HepG2 (cell line): ENCODE results near the gene C2CD2. TPM values are rescaled to one million over a fixed set of nuclear protein-coding genes. Genes with fewer than 3 reads are reported as not detected.

Experiments used
- ATAC-seq: fragments of 200-7000 bp; cut with Tn5 transposase; 3 replicates; pipeline ENCODE4 v1.9.1; 2020; ENCODE audit warnings: mild to moderate bottlenecking, moderate library complexity
- BruUV-seq: library from RNA; stranded (reverse); fragments of 400-500 nt; replicated peaks from 2 replicates; lab custom pipeline; 2021; lab: Mats Ljungman, UMichigan
- CTCF ChIA-PET: fragments of 300-600 bp; formaldehyde crosslinking; extraction: SDS; loops from one replicate; lab custom pipeline; 2021; ENCODE audit warnings: low total read pairs, inconsistent platforms, low intra/inter-chr PET ratio; lab: Yijun Ruan, JAX
- POLR2A ChIA-PET: fragments of 350-600 bp; sonication (Branson Sonifier 250); formaldehyde crosslinking; loops from one replicate; lab custom pipeline; 2020; ENCODE audit warnings: antibody characterized with exemption, inconsistent platforms; lab: Yijun Ruan, JAX
- DNase-seq: peaks from one replicate; pipeline ENCODE4 v3.0.0-alpha.2; 2015; ENCODE audit warnings: low spot score
- FAIRE-seq: peaks from 3 replicates; lab custom pipeline; 2011; peaks lifted over from hg19 to GRCh38; lab: Jason Lieb, UNC
- H2AFZ ChIP-seq: one replicate; pipeline ENCODE4 v1.6.1; 2011; ENCODE audit warnings: low read length, inconsistent platforms
- H3K27ac ChIP-seq: fragments of 300-600 bp; 3 replicates; pipeline ENCODE4 v1.8.0; 2011; ENCODE audit warnings: mixed run types, mild to moderate bottlenecking, mixed read lengths, low read length, inconsistent platforms; ENCODE audit not compliant: insufficient read depth; ENCODE audit errors: extremely low read length
- H3K27me3 ChIP-seq, 2 experiments: fragments of 200-600 bp in 1 of 2; 2 replicates in 1 of 2; 3 replicates in 1 of 2; pipeline versions ENCODE4 v1.6.0 to v1.8.0; 2011; ENCODE audit warnings: low read length in 2 of 2, mild to moderate bottlenecking in 2 of 2, moderate library complexity in 2 of 2, inconsistent platforms in 1 of 2; ENCODE audit not compliant: insufficient read depth in 2 of 2, control insufficient read depth in 1 of 2
- H3K36me3 ChIP-seq, 2 experiments: fragments of 200-600 bp in 1 of 2; replicated peaks in 1 of 2; 2 replicates in 1 of 2; 3 replicates in 1 of 2; pipeline versions ENCODE4 v1.5.1 to v1.8.0; 2011; ENCODE audit warnings: low read length in 2 of 2, inconsistent platforms in 1 of 2; ENCODE audit not compliant: insufficient read depth in 2 of 2, control insufficient read depth in 1 of 2
- H3K4me1 ChIP-seq: 2 replicates; pipeline ENCODE4 v1.5.1; 2012; ENCODE audit warnings: low read length, inconsistent platforms; ENCODE audit not compliant: insufficient read depth
- H3K4me2 ChIP-seq: 2 replicates; pipeline ENCODE4 v1.6.0; 2011; ENCODE audit warnings: low read depth, low read length, inconsistent platforms
- H3K4me3 ChIP-seq, 3 experiments: fragments of 200-600 bp in 1 of 3; sonication (generic), shearing (Covaris generic) in 1 of 3; replicated peaks in 1 of 3; 2 replicates each; pipeline ENCODE4 v1.5.1; 2011 to 2016; ENCODE audit warnings: low read length in 3 of 3, inconsistent platforms in 2 of 3, low read depth in 2 of 3, mild to moderate bottlenecking in 2 of 3, control low read depth in 1 of 3, mixed read lengths in 1 of 3; ENCODE audit not compliant: insufficient read depth in 1 of 3
- H3K79me2 ChIP-seq: one replicate; pipeline ENCODE4 v1.6.1; 2011; ENCODE audit warnings: low read length, inconsistent platforms; ENCODE audit not compliant: insufficient read depth
- H3K9ac ChIP-seq: 2 replicates; pipeline ENCODE4 v1.6.0; 2011; ENCODE audit warnings: mild to moderate bottlenecking, low read depth, low read length, inconsistent platforms; ENCODE audit not compliant: insufficient read depth
- H3K9me3 ChIP-seq: 2 replicates; pipeline ENCODE4 v1.5.1; 2012; ENCODE audit warnings: mild to moderate bottlenecking, low read length
- H4K20me1 ChIP-seq: 2 replicates; pipeline ENCODE4 v1.6.0; 2011; ENCODE audit warnings: inconsistent platforms, mild to moderate bottlenecking, low read length, moderate library complexity; ENCODE audit not compliant: insufficient read depth
- DR1 ChIP-seq: sonication (generic); formaldehyde crosslinking; IDR thresholded peaks from 2 replicates; pipeline ENCODE4 v1.8.0; 2021; ENCODE audit warnings: mild to moderate bottlenecking, missing genetic modification reagents, inconsistent platforms
- ELF3 ChIP-seq: IDR thresholded peaks from 2 replicates; pipeline ENCODE4 v1.6.1; 2016; ENCODE audit warnings: missing genetic modification reagents, missing compliant biosample characterization
- FOXP4 ChIP-seq: sonication (generic); formaldehyde crosslinking; IDR thresholded peaks from 2 replicates; pipeline ENCODE4 v1.4.0; 2020; ENCODE audit warnings: missing genetic modification reagents
- MZF1 ChIP-seq: sonication (generic); formaldehyde crosslinking; IDR thresholded peaks from 2 replicates; pipeline ENCODE4 v1.8.1; 2023; ENCODE audit warnings: mild to moderate bottlenecking, missing genetic modification reagents, borderline replicate concordance
- RXRB ChIP-seq: IDR thresholded peaks from 2 replicates; pipeline ENCODE4 v1.6.1; 2016; ENCODE audit warnings: borderline replicate concordance, missing genetic modification reagents, missing compliant biosample characterization
- SMYD3 ChIP-seq: sonication (generic); formaldehyde crosslinking; IDR thresholded peaks from 2 replicates; pipeline ENCODE4 v1.8.1; 2023; ENCODE audit warnings: mild to moderate bottlenecking, missing genetic modification reagents
- THYN1 ChIP-seq: sonication (generic); formaldehyde crosslinking; IDR thresholded peaks from 2 replicates; pipeline ENCODE4 v1.8.1; 2023; ENCODE audit warnings: low read depth, mild to moderate bottlenecking, moderate library complexity, missing genetic modification reagents, borderline replicate concordance
- ZNF30 ChIP-seq: sonication (generic); formaldehyde crosslinking; IDR thresholded peaks from 2 replicates; pipeline ENCODE4 v1.5.0; 2020; ENCODE audit warnings: mild to moderate bottlenecking, missing genetic modification reagents
- ZNF343 ChIP-seq: sonication (generic); formaldehyde crosslinking; IDR thresholded peaks from 2 replicates; pipeline ENCODE4 v1.4.0; 2020; ENCODE audit warnings: mild to moderate bottlenecking, missing genetic modification reagents
- ZNF549 ChIP-seq: sonication (generic); formaldehyde crosslinking; IDR thresholded peaks from 2 replicates; pipeline ENCODE4 v1.5.0; 2020; ENCODE audit warnings: missing genetic modification reagents
- ZNF766 ChIP-seq: sonication (generic); formaldehyde crosslinking; IDR thresholded peaks from 2 replicates; pipeline ENCODE4 v1.5.0; 2020; ENCODE audit warnings: missing genetic modification reagents, borderline replicate concordance
- ZNF772 ChIP-seq: sonication (generic); formaldehyde crosslinking; IDR thresholded peaks from 2 replicates; pipeline ENCODE4 v1.5.0; 2020; ENCODE audit warnings: mild to moderate bottlenecking, missing genetic modification reagents
- WGBS: methylation state at CpG from one replicate; pipeline ENCODE4 v1.1.6; 2017; ENCODE audit warnings: low lambda C conversion rate; 5-methylcytosine and 5-hydroxymethylcytosine counted together
- in situ Hi-C: cut with HindIII; loops from 2 replicates; pipeline ENCODE4 v1.10.0; 2017; ENCODE audit warnings: low pct_unique_long_range_greater_than_20kb; ENCODE audit not compliant: extremely low pct_ligation_motif_present
- intact Hi-C: fragments of 100-400 bp; cut with micrococcal nuclease; formaldehyde crosslinking; loops from one replicate; pipeline ENCODE4 v1.10.0; 2022; ENCODE audit not compliant: unreplicated experiment
- polyA plus RNA-seq, 8 experiments: library from polyadenylated mRNA; depleted of rRNA in 3 of 8; stranded (reverse) in 7 of 8; unstranded in 1 of 8; fragments of >200 nt; fragmentation: Illumina TruSeq in 4 of 8; extraction: Trizol in 4 of 8; gene quantifications; 2 replicates each; pipeline versions ENCODE4 v1.2.1 to v1.2.3, GENCODE V29; 2011 to 2016; ENCODE audit warnings: low read depth in 4 of 8, missing spikeins in 1 of 8, mixed read lengths in 1 of 8; ENCODE audit not compliant: insufficient read depth in 1 of 8
- total RNA-seq, 5 experiments: library from RNA; depleted of rRNA; stranded (reverse); fragments of >200 nt; fragmentation: Illumina TruSeq; extraction: Trizol; gene quantifications; 2 replicates each; pipeline ENCODE4 v1.2.3, GENCODE V29; 2016; ENCODE audit warnings: low read depth in 1 of 5
- TF ChIP-seq, protein P1 (sequence below): sonication (generic); formaldehyde crosslinking; IDR thresholded peaks from 2 replicates; pipeline ENCODE4 v1.4.0; 2020; ENCODE audit warnings: missing genetic modification reagents, borderline replicate concordance
- TF ChIP-seq, protein P2 (sequence below): sonication (generic); formaldehyde crosslinking; IDR thresholded peaks from 2 replicates; pipeline ENCODE4 v1.8.0; 2022; ENCODE audit warnings: missing genetic modification reagents, mild to moderate bottlenecking, inconsistent platforms, borderline replicate concordance

Gene C2CD2
- total and polyA plus RNA-seq, 2 of the 13 experiments (the other 11 are each of a cell fraction or from before 2014, with no cell fraction given), result 12.5 to 19.7 TPM

DNA sequence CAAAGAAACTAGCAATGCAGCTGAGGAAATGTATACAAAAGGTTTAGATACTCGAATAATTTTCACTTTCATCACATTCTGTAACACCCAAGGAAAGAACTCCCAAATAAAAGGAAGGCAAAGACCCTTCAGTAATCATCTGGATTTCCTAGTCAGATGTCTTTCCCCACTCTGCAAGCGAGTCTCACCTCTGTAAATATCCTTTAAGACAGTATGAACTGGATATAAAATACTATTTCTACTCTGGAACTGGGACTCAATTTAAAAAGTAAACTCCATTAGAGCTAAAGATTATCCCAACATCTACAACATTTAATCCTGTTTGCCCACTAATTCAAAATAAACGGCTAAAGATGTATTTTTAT is 27.0 kb downstream of the C2CD2 start (continued):
- no peak for TF ChIP-seq FOXP4 (CRISPR knock-in tag)
- no peak for TF ChIP-seq ZNF766
- TF ChIP-seq ZNF772 (CRISPR knock-in tag), result no peak
- TF ChIP-seq ZNF30, result no peak
- no peak for TF ChIP-seq ZNF343 (CRISPR knock-in tag)
- no peak for TF ChIP-seq ZNF549 (CRISPR knock-in tag)
- TF ChIP-seq, all 625 proteins: peak for 0

DNA sequence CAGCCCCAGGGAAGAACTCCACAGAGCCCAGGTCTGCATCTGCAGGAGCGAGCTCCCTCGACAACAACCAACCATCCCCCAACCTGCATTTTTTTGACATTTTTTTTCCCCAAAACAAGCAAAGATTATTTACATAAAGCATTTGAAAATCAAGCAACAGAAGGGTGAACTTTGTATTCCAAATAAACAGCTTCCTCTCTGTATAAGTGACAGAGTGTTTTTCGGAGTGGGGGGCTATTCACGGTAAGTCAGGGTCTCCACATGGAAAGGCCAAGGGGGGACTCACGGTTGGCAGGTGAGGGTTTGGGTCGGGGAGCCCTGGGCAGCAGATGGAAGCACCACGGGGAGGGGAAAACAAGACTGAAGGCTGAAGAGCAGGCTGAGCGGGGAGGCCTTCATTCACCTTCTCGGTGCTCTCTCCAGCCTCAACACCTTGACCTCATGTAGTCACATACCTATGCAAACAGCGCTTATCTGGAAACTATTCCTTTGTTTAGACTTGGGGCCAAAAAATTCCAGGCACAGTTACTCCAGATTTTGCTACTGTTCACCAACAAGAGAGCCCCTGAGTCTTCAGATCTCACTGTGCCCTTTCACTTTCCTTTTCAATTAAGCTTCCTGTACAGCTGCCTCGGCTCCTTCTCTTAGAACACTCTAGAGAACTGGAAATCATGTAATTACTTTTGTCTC is 27.6 kb downstream of the C2CD2 start:
- peak; percentile 87 for ATAC-seq
- in situ Hi-C loops (no loop called here), intact Hi-C loops (no loop called here)
- peak; percentile 60 for DNase-seq
- peak overlapping the region; percentile 94 for H3K27ac ChIP-seq
- peak overlapping the region; percentile 82 for H3K9ac ChIP-seq
- no TSS peak for BruUV-seq
- no peak overlapping the region for H2AFZ ChIP-seq
- H3K27me3 ChIP-seq, result no peaks in the 10 kb centered on the region
- H3K36me3 ChIP-seq, result no peaks in the 10 kb centered on the region; a peak in 1 of 5 replicates
- peak; percentile 64 for FAIRE-seq
- 2% methylated on average over 7 of the region's 11 CpGs for WGBS
- H3K9me3 ChIP-seq, result no peaks in the 10 kb centered on the region
- H3K4me3 ChIP-seq, result peak overlapping the region; percentile 41 to 71 (median 65)
- CTCF ChIA-PET, result no interaction called here
- POLR2A ChIA-PET, result interaction anchor here (0.8 to 2.8 kb wide), 15 partner anchors 8 to 459 kb away, joined by 3 to 16 read pairs (median 3); partner anchors contain the start of genes PRDM15 and ZBTB21
- peaks cover 1% of the 10 kb centered on the region for H3K79me2 ChIP-seq
- no peaks in the 10 kb centered on the region for H4K20me1 ChIP-seq
- peaks cover 56% of the 10 kb centered on the region for H3K4me1 ChIP-seq
- peak overlapping the region; percentile 97 for H3K4me2 ChIP-seq
- TF ChIP-seq DR1 (CRISPR knock-in tag) (no peak), MZF1 (CRISPR knock-in tag) (no peak), RXRB (CRISPR knock-in tag) (peak; percentile 22; the same call in 1 of the 2 replicates), ELF3 (0 out of 2 replicates have a peak, but pooled peaks have one; percentile 10), THYN1 (CRISPR knock-in tag) (0 out of 2 replicates have a peak, but pooled peaks have one; percentile 60), SMYD3 (CRISPR knock-in tag) (0 out of 2 replicates have a peak, but pooled peaks have one; percentile 50)
- TF ChIP-seq, protein P1, sequence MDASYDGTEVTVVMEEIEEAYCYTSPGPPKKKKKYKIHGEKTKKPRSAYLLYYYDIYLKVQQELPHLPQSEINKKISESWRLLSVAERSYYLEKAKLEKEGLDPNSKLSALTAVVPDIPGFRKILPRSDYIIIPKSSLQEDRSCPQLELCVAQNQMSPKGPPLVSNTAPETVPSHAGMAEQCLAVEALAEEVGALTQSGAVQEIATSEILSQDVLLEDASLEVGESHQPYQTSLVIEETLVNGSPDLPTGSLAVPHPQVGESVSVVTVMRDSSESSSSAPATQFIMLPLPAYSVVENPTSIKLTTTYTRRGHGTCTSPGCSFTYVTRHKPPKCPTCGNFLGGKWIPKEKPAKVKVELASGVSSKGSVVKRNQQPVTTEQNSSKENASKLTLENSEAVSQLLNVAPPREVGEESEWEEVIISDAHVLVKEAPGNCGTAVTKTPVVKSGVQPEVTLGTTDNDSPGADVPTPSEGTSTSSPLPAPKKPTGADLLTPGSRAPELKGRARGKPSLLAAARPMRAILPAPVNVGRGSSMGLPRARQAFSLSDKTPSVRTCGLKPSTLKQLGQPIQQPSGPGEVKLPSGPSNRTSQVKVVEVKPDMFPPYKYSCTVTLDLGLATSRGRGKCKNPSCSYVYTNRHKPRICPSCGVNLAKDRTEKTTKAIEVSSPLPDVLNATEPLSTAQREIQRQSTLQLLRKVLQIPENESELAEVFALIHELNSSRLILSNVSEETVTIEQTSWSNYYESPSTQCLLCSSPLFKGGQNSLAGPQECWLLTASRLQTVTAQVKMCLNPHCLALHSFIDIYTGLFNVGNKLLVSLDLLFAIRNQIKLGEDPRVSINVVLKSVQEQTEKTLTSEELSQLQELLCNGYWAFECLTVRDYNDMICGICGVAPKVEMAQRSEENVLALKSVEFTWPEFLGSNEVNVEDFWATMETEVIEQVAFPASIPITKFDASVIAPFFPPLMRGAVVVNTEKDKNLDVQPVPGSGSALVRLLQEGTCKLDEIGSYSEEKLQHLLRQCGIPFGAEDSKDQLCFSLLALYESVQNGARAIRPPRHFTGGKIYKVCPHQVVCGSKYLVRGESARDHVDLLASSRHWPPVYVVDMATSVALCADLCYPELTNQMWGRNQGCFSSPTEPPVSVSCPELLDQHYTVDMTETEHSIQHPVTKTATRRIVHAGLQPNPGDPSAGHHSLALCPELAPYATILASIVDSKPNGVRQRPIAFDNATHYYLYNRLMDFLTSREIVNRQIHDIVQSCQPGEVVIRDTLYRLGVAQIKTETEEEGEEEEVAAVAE, result 0 out of 2 replicates have a peak, but pooled peaks have one; percentile 20
- TF ChIP-seq, protein P2, sequence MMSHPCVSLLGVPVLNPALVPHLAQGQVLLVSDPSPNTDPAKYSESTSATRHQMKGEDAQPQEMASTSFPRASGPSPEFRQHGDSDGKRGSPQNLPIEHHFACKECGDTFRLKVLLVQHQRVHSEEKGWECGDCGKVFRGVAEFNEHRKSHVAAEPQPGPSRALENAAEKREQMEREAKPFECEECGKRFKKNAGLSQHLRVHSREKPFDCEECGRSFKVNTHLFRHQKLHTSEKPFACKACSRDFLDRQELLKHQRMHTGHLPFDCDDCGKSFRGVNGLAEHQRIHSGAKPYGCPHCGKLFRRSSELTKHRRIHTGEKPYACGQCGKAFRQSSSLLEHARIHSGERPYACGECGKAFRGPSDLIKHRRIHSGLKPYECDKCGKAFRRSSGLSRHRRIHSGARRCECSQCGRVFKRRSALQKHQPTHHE (CRISPR knock-in tag), result no peak
